ENCODE data around the gene GPBP1.

DNA sequence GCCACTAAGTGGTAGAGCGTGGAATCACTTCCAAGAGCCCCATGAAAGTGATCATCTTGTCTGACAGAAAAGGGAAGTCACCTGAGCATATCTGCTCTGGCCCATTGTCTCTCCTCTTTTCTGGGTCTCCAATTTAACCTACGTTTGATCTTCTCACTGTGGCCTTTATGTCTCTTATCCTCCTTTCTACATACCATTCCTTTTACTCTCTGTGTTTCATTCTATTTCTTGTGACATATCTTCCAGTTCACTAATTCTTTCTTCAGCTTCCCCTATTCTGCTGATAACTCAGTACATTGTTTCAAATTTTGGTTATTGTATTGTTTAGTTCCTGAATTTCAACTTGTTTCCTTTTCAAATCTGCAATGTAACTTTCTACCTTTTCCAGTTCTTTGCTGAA, 132.5 kb downstream of the GPBP1 start:
- TF ChIP-seq, protein P1, sequence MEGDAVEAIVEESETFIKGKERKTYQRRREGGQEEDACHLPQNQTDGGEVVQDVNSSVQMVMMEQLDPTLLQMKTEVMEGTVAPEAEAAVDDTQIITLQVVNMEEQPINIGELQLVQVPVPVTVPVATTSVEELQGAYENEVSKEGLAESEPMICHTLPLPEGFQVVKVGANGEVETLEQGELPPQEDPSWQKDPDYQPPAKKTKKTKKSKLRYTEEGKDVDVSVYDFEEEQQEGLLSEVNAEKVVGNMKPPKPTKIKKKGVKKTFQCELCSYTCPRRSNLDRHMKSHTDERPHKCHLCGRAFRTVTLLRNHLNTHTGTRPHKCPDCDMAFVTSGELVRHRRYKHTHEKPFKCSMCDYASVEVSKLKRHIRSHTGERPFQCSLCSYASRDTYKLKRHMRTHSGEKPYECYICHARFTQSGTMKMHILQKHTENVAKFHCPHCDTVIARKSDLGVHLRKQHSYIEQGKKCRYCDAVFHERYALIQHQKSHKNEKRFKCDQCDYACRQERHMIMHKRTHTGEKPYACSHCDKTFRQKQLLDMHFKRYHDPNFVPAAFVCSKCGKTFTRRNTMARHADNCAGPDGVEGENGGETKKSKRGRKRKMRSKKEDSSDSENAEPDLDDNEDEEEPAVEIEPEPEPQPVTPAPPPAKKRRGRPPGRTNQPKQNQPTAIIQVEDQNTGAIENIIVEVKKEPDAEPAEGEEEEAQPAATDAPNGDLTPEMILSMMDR (IDR thresholded peaks at IDR 0.05; ENCODE audit: low read depth, low read length, poor library complexity, severe bottlenecking) = no peak
- TF ChIP-seq EZH2phosphoT487 (IDR thresholded peaks at IDR 0.05; ENCODE audit: borderline replicate concordance, low read length) = no peak
